ENCODE measurements around the gene GYG1.

- TF ChIP-seq, protein P1, sequence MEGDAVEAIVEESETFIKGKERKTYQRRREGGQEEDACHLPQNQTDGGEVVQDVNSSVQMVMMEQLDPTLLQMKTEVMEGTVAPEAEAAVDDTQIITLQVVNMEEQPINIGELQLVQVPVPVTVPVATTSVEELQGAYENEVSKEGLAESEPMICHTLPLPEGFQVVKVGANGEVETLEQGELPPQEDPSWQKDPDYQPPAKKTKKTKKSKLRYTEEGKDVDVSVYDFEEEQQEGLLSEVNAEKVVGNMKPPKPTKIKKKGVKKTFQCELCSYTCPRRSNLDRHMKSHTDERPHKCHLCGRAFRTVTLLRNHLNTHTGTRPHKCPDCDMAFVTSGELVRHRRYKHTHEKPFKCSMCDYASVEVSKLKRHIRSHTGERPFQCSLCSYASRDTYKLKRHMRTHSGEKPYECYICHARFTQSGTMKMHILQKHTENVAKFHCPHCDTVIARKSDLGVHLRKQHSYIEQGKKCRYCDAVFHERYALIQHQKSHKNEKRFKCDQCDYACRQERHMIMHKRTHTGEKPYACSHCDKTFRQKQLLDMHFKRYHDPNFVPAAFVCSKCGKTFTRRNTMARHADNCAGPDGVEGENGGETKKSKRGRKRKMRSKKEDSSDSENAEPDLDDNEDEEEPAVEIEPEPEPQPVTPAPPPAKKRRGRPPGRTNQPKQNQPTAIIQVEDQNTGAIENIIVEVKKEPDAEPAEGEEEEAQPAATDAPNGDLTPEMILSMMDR (IDR thresholded peaks at IDR 0.05; ENCODE audit: low read depth, low read length) = no peak
- TF ChIP-seq EZH2phosphoT487 (IDR thresholded peaks at IDR 0.05; ENCODE audit: low read depth) = no peak
Observed at GRCh38 chr3:149055575-149055974, 64.2 kb downstream of the GYG1 start.

All from OCI-LY3 (cell line).